HepG2 (cell line): Measurements from ENCODE around the gene POLN. TPM values are rescaled to one million over a fixed set of nuclear protein-coding genes. Genes with fewer than 3 reads are reported as not detected.

ENCODE experiments used
- ARNT2 ChIP-seq: sonication (generic); formaldehyde crosslinking; IDR thresholded peaks from 2 replicates; pipeline ENCODE4 v1.8.0; 2022; ENCODE audit warnings: mild to moderate bottlenecking, low read depth, missing genetic modification reagents, moderate library complexity
- BORCS8-MEF2B ChIP-seq: sonication (generic); formaldehyde crosslinking; IDR thresholded peaks from 2 replicates; pipeline ENCODE4 v1.8.0; 2022; ENCODE audit warnings: mild to moderate bottlenecking, missing genetic modification reagents
- GTF2F1 ChIP-seq: fragments of 150-350 bp; IDR thresholded peaks from 2 replicates; pipeline ENCODE4 v1.6.1; 2014; ENCODE audit warnings: low read length
- HOXA5 ChIP-seq: sonication (generic); formaldehyde crosslinking; IDR thresholded peaks from 2 replicates; pipeline ENCODE4 v1.4.0; 2020; ENCODE audit warnings: missing genetic modification reagents
- KAT2B ChIP-seq: fragments of 150-350 bp; IDR thresholded peaks from 2 replicates; pipeline ENCODE4 v1.6.1; 2014; ENCODE audit warnings: low read depth, low read length, borderline replicate concordance
- POLR2G ChIP-seq: fragments of 200-400 bp; formaldehyde crosslinking; IDR thresholded peaks from 2 replicates; pipeline ENCODE4 v1.6.1; 2018; ENCODE audit warnings: mild to moderate bottlenecking, low read depth, low read length, moderate library complexity
- SMC3 ChIP-seq: IDR thresholded peaks from 2 replicates; pipeline ENCODE4 v1.6.1; 2011; ENCODE audit warnings: low read length, improper control_type of control experiment
- SNAPC2 ChIP-seq: sonication (generic); formaldehyde crosslinking; IDR thresholded peaks from 2 replicates; pipeline ENCODE4 v1.8.1; 2022; ENCODE audit warnings: mild to moderate bottlenecking, missing genetic modification reagents
- SNAPC4 ChIP-seq: sonication (generic); formaldehyde crosslinking; IDR thresholded peaks from 2 replicates; pipeline ENCODE4 v1.4.0; 2020; ENCODE audit warnings: mild to moderate bottlenecking, missing genetic modification reagents
- ZBTB14 ChIP-seq: sonication (generic); formaldehyde crosslinking; IDR thresholded peaks from 2 replicates; pipeline ENCODE4 v1.4.0; 2020; ENCODE audit warnings: missing genetic modification reagents
- ZFP91 ChIP-seq: sonication (generic); formaldehyde crosslinking; IDR thresholded peaks from 2 replicates; pipeline ENCODE4 v1.9.0; 2022; ENCODE audit warnings: missing genetic modification reagents, mild to moderate bottlenecking, borderline replicate concordance
- ZNF10 ChIP-seq: sonication (generic); formaldehyde crosslinking; IDR thresholded peaks from 2 replicates; pipeline ENCODE4 v1.4.0; 2020; ENCODE audit warnings: mild to moderate bottlenecking, low read depth, missing genetic modification reagents, borderline replicate concordance
- ZNF382 ChIP-seq: sonication (generic); formaldehyde crosslinking; IDR thresholded peaks from 2 replicates; pipeline ENCODE4 v1.5.0; 2020; ENCODE audit warnings: missing genetic modification reagents, mild to moderate bottlenecking, borderline replicate concordance
- ZNF607 ChIP-seq: sonication (generic); formaldehyde crosslinking; IDR thresholded peaks from 2 replicates; pipeline ENCODE4 v1.5.1; 2020; ENCODE audit warnings: missing genetic modification reagents, mild to moderate bottlenecking, borderline replicate concordance
- ZNF709 ChIP-seq: sonication (generic); formaldehyde crosslinking; IDR thresholded peaks from 2 replicates; pipeline ENCODE4 v1.5.0; 2020; ENCODE audit warnings: mild to moderate bottlenecking, missing genetic modification reagents
- ZNF775 ChIP-seq: sonication (generic); formaldehyde crosslinking; IDR thresholded peaks from 2 replicates; pipeline ENCODE4 v1.4.0; 2020; ENCODE audit warnings: missing genetic modification reagents, mild to moderate bottlenecking, moderate library complexity, borderline replicate concordance
- polyA plus RNA-seq, 8 experiments: library from polyadenylated mRNA; depleted of rRNA in 3 of 8; stranded (reverse) in 7 of 8; unstranded in 1 of 8; fragments of >200 nt; fragmentation: Illumina TruSeq in 4 of 8; extraction: Trizol in 4 of 8; gene quantifications; 2 replicates each; pipeline versions ENCODE4 v1.2.1 to v1.2.3, GENCODE V29; 2011 to 2016; ENCODE audit warnings: low read depth in 4 of 8, missing spikeins in 1 of 8, mixed read lengths in 1 of 8; ENCODE audit not compliant: insufficient read depth in 1 of 8
- total RNA-seq, 5 experiments: library from RNA; depleted of rRNA; stranded (reverse); fragments of >200 nt; fragmentation: Illumina TruSeq; extraction: Trizol; gene quantifications; 2 replicates each; pipeline ENCODE4 v1.2.3, GENCODE V29; 2016; ENCODE audit warnings: low read depth in 1 of 5
- TF ChIP-seq, protein P1 (sequence below): sonication (generic); formaldehyde crosslinking; IDR thresholded peaks from 2 replicates; pipeline ENCODE4 v1.9.0; 2021; ENCODE audit warnings: missing genetic modification reagents, mild to moderate bottlenecking, borderline replicate concordance
- TF ChIP-seq, protein P2 (sequence below): sonication (generic); formaldehyde crosslinking; IDR thresholded peaks from 2 replicates; pipeline ENCODE4 v1.8.0; 2023; ENCODE audit warnings: mild to moderate bottlenecking, missing genetic modification reagents

The POLN gene
- total and polyA plus RNA-seq, 2 of the 13 experiments (the other 11 are each of a cell fraction or from before 2014, with no cell fraction given): 0.93 to 1.5 TPM

DNA sequence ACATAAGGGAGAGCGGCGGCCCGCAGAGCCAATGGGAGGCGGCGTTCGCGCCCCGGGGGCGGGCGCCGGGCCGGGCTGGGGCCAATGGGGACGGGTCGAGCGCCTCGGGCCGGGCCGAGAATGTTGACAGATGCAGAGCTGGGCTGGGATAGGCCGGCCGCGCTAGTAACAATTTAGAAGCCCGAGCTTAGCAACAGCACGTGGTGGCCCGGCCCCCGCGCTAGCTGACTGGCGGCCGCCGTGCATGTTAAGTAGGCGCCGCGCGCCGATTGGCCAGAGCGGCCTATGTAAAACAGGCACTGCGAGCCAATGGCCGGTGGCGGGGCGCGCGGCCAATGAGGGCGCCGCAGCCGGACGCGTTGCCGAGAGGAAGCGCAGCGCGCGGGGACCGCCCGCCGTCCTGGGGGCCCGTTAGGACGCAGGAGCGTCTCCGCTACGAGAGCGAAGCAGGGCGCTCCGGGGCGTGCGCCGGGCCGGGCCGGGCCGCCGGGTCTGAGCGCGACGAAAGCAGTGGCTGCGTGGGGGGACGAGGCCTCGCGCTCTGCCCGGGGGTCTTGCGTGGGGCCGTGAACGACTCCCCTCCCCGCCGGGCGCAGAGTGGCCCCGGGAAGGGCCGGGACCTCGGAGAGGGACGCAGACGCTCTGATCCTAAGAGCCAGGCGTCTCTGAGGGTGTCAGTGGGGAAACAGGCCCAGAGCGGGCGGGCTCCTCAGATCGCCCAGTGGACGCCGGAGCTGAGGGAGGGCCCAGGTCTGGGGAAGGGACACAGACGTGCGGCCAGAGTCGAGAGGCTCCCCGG lies 20.4 kb upstream of the POLN start (continued):
- TF ChIP-seq ZFP91 (CRISPR knock-in tag): peak; percentile 75; the same call in 1 of the 2 replicates
- TF ChIP-seq, protein P1, sequence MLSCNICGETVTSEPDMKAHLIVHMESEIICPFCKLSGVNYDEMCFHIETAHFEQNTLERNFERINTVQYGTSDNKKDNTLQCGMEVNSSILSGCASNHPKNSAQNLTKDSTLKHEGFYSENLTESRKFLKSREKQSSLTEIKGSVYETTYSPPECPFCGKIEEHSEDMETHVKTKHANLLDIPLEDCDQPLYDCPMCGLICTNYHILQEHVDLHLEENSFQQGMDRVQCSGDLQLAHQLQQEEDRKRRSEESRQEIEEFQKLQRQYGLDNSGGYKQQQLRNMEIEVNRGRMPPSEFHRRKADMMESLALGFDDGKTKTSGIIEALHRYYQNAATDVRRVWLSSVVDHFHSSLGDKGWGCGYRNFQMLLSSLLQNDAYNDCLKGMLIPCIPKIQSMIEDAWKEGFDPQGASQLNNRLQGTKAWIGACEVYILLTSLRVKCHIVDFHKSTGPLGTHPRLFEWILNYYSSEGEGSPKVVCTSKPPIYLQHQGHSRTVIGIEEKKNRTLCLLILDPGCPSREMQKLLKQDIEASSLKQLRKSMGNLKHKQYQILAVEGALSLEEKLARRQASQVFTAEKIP (CRISPR knock-in tag): no peak
- no peak for TF ChIP-seq ZBTB14
- TF ChIP-seq ZNF10: no peak
- TF ChIP-seq ARNT2 (CRISPR knock-in tag): peak; percentile 71; the same call in 1 of the 2 replicates
- peak; percentile 89 for TF ChIP-seq SNAPC2 (CRISPR knock-in tag)
- TF ChIP-seq, protein P2, sequence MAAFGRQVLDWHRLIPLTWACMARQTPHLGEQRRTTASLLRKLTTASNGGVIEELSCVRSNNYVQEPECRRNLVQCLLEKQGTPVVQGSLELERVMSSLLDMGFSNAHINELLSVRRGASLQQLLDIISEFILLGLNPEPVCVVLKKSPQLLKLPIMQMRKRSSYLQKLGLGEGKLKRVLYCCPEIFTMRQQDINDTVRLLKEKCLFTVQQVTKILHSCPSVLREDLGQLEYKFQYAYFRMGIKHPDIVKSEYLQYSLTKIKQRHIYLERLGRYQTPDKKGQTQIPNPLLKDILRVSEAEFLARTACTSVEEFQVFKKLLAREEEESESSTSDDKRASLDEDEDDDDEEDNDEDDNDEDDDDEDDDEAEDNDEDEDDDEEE (CRISPR knock-in tag): 0 out of 2 replicates have a peak, but pooled peaks have one; percentile 47
- TF ChIP-seq ZNF709 (CRISPR knock-in tag): peak; percentile 57; the same call in 1 of the 2 replicates
- TF ChIP-seq ZNF382 (CRISPR knock-in tag): no peak
- TF ChIP-seq SNAPC4 (CRISPR knock-in tag): no peak
- peak; percentile 80 for TF ChIP-seq BORCS8-MEF2B (CRISPR knock-in tag)
- TF ChIP-seq ZNF775: no peak
- peak; percentile 92 for TF ChIP-seq POLR2G
- TF ChIP-seq HOXA5: no peak
- TF ChIP-seq KAT2B: no peak
- no peak for TF ChIP-seq SMC3
- peak; percentile 98 for TF ChIP-seq ZNF607 (CRISPR knock-in tag)
- no peak for TF ChIP-seq GTF2F1
